Adrenal gland (tissue), 12 donors: ENCODE results near the gene SHISA8. TPM values are rescaled to one million over a fixed set of nuclear protein-coding genes. Genes with fewer than 3 reads are reported as not detected.

Experiments used
- DNase-seq, 7 donors: peaks; one replicate each; pipeline ENCODE4 v3.0.0-alpha.2; 2019 to 2020
- H3K27ac ChIP-seq, 5 donors: fragments of 200-600 bp; sonication (generic) in 4 of 5; 1 replicate in 3 of 5; 2 replicates in 2 of 5; pipeline versions ENCODE4 v1.5.1 to v1.8.0; 2016 to 2020; ENCODE audit warnings: mild to moderate bottlenecking in 1 of 5
- H3K27me3 ChIP-seq: fragments of 200-600 bp; 2 replicates; pipeline ENCODE4 v1.8.0; 2021
- H3K36me3 ChIP-seq, 2 donors: fragments of 200-600 bp; replicated peaks in 1 of 2; 1 replicate in 1 of 2; 2 replicates in 1 of 2; pipeline versions ENCODE4 v1.5.1 to v1.8.0; 2018 to 2022
- H3K4me1 ChIP-seq, 2 donors: fragments of 200-600 bp; replicated peaks in 1 of 2; 1 replicate in 1 of 2; 2 replicates in 1 of 2; pipeline versions ENCODE4 v1.5.1 to v1.8.0; 2018 to 2021
- H3K4me3 ChIP-seq, 4 donors: fragments of 200-600 bp; sonication (generic) in 3 of 4; one replicate each; pipeline ENCODE4 v1.5.1; 2016 to 2018
- H3K9me3 ChIP-seq, 3 donors: fragments of 200-600 bp; sonication (generic) in 1 of 3; replicated peaks in 1 of 3; 1 replicate in 2 of 3; 2 replicates in 1 of 3; pipeline versions ENCODE4 v1.5.1 to v1.8.0; 2016 to 2021
- CTCF ChIP-seq, 6 experiments: fragments of 450-650 bp in 4 of 6; fragments of 200-600 bp in 2 of 6; sonication (generic) in 1 of 6; IDR thresholded peaks; 1 replicate in 5 of 6; 2 replicates in 1 of 6; pipeline versions ENCODE4 v1.5.1 to v1.8.0; 2016 to 2021; ENCODE audit warnings: antibody characterized with exemption in 6 of 6, mild to moderate bottlenecking in 2 of 6, moderate library complexity in 1 of 6
- POLR2A ChIP-seq, 2 donors: fragments of 450-650 bp; IDR thresholded peaks; one replicate each; pipeline ENCODE4 v1.6.1; 2017; ENCODE audit warnings: antibody characterized with exemption in 2 of 2, mild to moderate bottlenecking in 2 of 2, moderate library complexity in 1 of 2
- WGBS, 4 donors: extraction: QIAGEN DNeasy Blood & Tissue Kit in 2 of 4; methylation state at CpG; one replicate each; pipeline versions ENCODE4 v1.1.5 to v1.1.7; 2013 to 2017; 5-methylcytosine and 5-hydroxymethylcytosine counted together
- intact Hi-C, 2 donors: fragments of 100-400 bp; cut with DNase I; formaldehyde crosslinking; loops; one replicate each; pipeline versions ENCODE4 v1.14.1 to v1.15.0; 2022 to 2023
- polyA plus RNA-seq, 3 donors: library from polyadenylated mRNA; stranded (reverse); fragments of 200-250 nt in 2 of 3; fragments of 350-450 nt in 1 of 3; fragmentation: Illumina TruSeq in 1 of 3; extraction: RNeasy Lipid Tissue Mini Kit (QIAGEN cat#74804) in 1 of 3; gene quantifications; one replicate each; pipeline ENCODE4 v1.2.3, GENCODE V29; 2013 to 2014
- total RNA-seq, 9 donors: library from RNA; depleted of rRNA in 4 of 9; stranded (reverse); fragments of >200 nt in 4 of 9; fragments of 120-200 nt in 1 of 9; fragmentation: NEBNext Ultra II Directional in 1 of 9; extraction: Animal tissue kit (Norgen Biotek cat#: 25700) in 1 of 9; gene quantifications; one replicate each; pipeline versions ENCODE4 v1.1.0 to v1.2.4, GENCODE V29; 2013 to 2023
- donor health status: healthy with polysubstance abuse.
- donor health status: Bipolar disorder and iron deficiency.
- donor health status: DM: yes; HTN: yes; CAD: no.
- donor health status: DM: no; HTN: no; CAD: no.
- donor health status: DM: no; HTN: no; CAD: no.
- donor health status: DM: yes; HTN: yes; CAD: no.

SHISA8 gene
- total and polyA plus RNA-seq, 12 donors: 0.28 to 55.5 (median 16.2) TPM

- H3K27ac ChIP-seq: no peak overlapping the region
Measured at GRCh38 chr22:41935015-41935351, 20.1 kb upstream of the SHISA8 start.

GRCh38 chr22:41934284-41935014, 19.6 kb upstream of the SHISA8 start:
- Histone ChIP-seq H3K36me3 (no peaks in the 10 kb centered on the region), H3K27me3 (no peaks in the 10 kb centered on the region), H3K27ac (no peak overlapping the region), H3K4me3 (no peak overlapping the region), H3K9me3 (no peaks in the 10 kb centered on the region), H3K4me1 (no peaks in the 10 kb centered on the region)
- intact Hi-C loops: no loop called here
- TF ChIP-seq POLR2A (IDR thresholded peaks at IDR 0.05): no peak
- no peak for TF ChIP-seq CTCF (IDR thresholded peaks at IDR 0.05)
- WGBS, 4 donors: 93 to 95% (median 94%) methylated on average over 15 to 17 of the region's 17 CpGs
- no peak for DNase-seq

More at GRCh38 chr22:41935015-41935351, 20.1 kb upstream of the SHISA8 start:
- H3K4me3 ChIP-seq: no peak overlapping the region
- intact Hi-C loops: no loop called here
- no peaks in the 10 kb centered on the region for H3K36me3 ChIP-seq
- H3K4me1 ChIP-seq: no peaks in the 10 kb centered on the region
- 79 to 94% (median 89%) methylated on average over 3 to 4 of the region's 4 CpGs for WGBS, 4 donors
- no peak for DNase-seq
- TF ChIP-seq CTCF (IDR thresholded peaks at IDR 0.05) (no peak), POLR2A (IDR thresholded peaks at IDR 0.05) (no peak)
- H3K9me3 ChIP-seq: no peaks in the 10 kb centered on the region
- H3K27me3 ChIP-seq: no peaks in the 10 kb centered on the region

- H3K27ac ChIP-seq: no peak overlapping the region
- 85 to 95% (median 91%) methylated on average over 6 to 16 of the region's 16 CpGs for WGBS, 4 donors
- TF ChIP-seq POLR2A (IDR thresholded peaks at IDR 0.05) (no peak), CTCF (IDR thresholded peaks at IDR 0.05) (no peak)
- DNase-seq: no peak
- no peaks in the 10 kb centered on the region for H3K4me1 ChIP-seq
- intact Hi-C loops: no loop called here
- H3K4me3 ChIP-seq: no peak overlapping the region
- no peaks in the 10 kb centered on the region for H3K27me3 ChIP-seq
- H3K36me3 ChIP-seq: no peaks in the 10 kb centered on the region
- no peaks in the 10 kb centered on the region for H3K9me3 ChIP-seq
Measured at GRCh38 chr22:41933411-41934177, 18.7 kb upstream of the SHISA8 start.

- H3K4me3 ChIP-seq: no peak overlapping the region
- WGBS, 4 donors: 90 to 98% (median 93%) methylated on average over 5 to 12 of the region's 12 CpGs
- no peak for DNase-seq
- no peaks in the 10 kb centered on the region for H3K36me3 ChIP-seq
- H3K9me3 ChIP-seq: no peaks in the 10 kb centered on the region
- TF ChIP-seq POLR2A (IDR thresholded peaks at IDR 0.05) (no peak), CTCF (IDR thresholded peaks at IDR 0.05) (no peak)
- no peak overlapping the region for H3K27ac ChIP-seq
- H3K27me3 ChIP-seq: no peaks in the 10 kb centered on the region
- intact Hi-C loops: no loop called here
- H3K4me1 ChIP-seq: no peaks in the 10 kb centered on the region
Measured at GRCh38 chr22:41932353-41932752, 17.5 kb upstream of the SHISA8 start.
